Esophagus squamous epithelium (tissue), 4 donors: Measurements from ENCODE around the gene STX12.

Experiments
- POLR2A ChIP-seq, 4 donors: fragments of 450-650 bp; IDR thresholded peaks; one replicate each; pipeline ENCODE4 v1.6.1; 2017; ENCODE audit warnings: antibody characterized with exemption in 4 of 4, mild to moderate bottlenecking in 4 of 4, moderate library complexity in 3 of 4
- TF ChIP-seq, protein P1 (sequence below), 6 experiments: fragments of 450-650 bp in 4 of 6; fragments of 200-600 bp in 2 of 6; sonication (generic) in 2 of 6; IDR thresholded peaks; one replicate each; pipeline ENCODE4 v1.5.1; 2016 to 2019; ENCODE audit warnings: antibody characterized with exemption in 6 of 6, mild to moderate bottlenecking in 4 of 6, moderate library complexity in 4 of 6

DNA sequence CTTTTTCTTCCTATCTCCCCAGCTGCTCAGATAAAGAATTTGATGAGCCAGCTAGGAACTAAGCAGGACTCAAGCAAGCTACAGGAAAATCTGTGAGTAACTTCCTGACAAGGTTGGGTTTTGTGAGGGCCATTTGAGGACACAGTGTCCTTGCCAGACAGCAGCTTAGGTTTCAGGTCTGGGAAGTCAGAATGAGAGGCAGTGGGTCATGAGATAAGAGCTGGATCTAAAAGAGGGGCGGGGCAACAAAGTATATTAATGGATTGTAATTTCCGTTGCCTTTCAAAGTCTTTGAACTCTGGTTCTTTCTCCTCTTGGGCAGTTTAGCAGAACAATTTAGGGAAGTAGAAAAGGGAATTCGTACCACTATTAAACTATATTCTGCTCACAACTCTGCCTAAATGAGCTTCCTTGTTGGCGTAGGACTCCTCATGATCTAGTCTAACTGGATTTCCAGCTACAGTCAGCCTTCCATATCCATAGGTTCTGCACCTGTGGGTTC is 16.6 kb downstream of the STX12 start:
- TF ChIP-seq, protein P1, sequence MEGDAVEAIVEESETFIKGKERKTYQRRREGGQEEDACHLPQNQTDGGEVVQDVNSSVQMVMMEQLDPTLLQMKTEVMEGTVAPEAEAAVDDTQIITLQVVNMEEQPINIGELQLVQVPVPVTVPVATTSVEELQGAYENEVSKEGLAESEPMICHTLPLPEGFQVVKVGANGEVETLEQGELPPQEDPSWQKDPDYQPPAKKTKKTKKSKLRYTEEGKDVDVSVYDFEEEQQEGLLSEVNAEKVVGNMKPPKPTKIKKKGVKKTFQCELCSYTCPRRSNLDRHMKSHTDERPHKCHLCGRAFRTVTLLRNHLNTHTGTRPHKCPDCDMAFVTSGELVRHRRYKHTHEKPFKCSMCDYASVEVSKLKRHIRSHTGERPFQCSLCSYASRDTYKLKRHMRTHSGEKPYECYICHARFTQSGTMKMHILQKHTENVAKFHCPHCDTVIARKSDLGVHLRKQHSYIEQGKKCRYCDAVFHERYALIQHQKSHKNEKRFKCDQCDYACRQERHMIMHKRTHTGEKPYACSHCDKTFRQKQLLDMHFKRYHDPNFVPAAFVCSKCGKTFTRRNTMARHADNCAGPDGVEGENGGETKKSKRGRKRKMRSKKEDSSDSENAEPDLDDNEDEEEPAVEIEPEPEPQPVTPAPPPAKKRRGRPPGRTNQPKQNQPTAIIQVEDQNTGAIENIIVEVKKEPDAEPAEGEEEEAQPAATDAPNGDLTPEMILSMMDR (IDR thresholded peaks at IDR 0.05): no peak
- TF ChIP-seq POLR2A (IDR thresholded peaks at IDR 0.05): no peak
